Measurements from ENCODE around the gene MAEA. TPM values are rescaled to one million over a fixed set of nuclear protein-coding genes. Genes with fewer than 3 reads are reported as not detected.

The MAEA gene
- total and polyA plus RNA-seq, 10 of the 15 experiments (the other 5 are each of a cell fraction or from before 2014, with no cell fraction given): 3.6 to 67.1 (median 54.6) TPM

DNA sequence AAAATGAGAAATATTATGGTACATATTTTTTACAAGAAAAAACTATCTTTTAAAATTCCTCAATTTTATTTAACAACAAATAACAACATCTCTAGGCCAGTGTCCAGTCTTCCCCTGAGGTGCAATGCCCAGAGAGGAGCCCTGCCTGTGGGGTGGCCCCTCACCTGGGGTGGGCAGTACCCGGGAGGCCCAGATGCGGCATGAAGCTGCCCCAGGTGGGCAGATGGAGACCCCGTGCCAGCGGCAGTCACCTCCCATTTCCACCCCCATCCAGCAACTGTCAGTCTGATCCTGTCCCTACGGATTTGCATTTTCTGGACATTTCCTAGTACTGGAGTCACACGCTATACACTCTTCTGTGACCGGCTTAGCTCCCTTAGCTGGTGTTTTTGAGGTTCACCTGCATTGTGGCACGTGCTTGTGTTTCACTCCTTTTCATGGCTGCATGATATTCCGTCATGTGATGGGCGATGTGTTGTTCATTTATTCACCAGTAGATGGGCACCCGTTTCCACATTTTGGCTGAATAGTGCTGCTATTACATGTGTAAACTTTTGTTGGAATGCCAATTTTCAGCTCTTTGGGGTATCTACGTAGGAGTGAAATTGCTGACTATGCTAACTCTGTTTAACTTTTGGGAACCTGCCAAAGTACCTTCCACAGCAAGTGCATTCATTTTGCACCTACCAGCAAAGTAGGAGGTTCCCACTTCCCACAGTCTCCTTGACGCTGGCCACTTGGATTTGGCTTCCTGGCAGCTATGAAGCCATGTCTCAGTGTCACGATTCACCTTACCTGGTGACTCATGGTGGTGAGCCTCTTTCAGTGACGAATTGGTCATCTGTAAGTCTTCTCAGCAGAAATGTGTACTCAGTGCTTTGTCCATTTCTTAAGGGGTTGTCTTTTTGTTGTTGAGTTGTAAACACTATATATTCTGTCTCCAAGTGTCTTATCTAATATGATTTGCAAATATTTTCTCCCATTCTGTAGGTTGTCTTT, 11.7 kb upstream of the MAEA start:
- CTCF ChIA-PET: interaction anchor here (1.0 to 1.1 kb wide), 2 partner anchors 10 to 147 kb away, joined by 3 to 4 read pairs; no protein-coding TSS in a partner anchor
- no peak for TF ChIP-seq ZBTB40 (IDR thresholded peaks at IDR 0.05; ENCODE audit: borderline replicate concordance)
- TF ChIP-seq ATF7 (IDR thresholded peaks at IDR 0.05; ENCODE audit: low read depth): no peak
- TF ChIP-seq ZNF592 (IDR thresholded peaks at IDR 0.05): no peak
- TF ChIP-seq ESRRA (IDR thresholded peaks at IDR 0.05; ENCODE audit: low read length): no peak
- no peak for TF ChIP-seq LARP7 (IDR thresholded peaks at IDR 0.05)
- TF ChIP-seq BHLHE40 (IDR thresholded peaks at IDR 0.05; ENCODE audit: borderline replicate concordance in 1 of 2, low read depth in 2 of 2, low read length in 1 of 2): no peak
- TF ChIP-seq, protein P1, sequence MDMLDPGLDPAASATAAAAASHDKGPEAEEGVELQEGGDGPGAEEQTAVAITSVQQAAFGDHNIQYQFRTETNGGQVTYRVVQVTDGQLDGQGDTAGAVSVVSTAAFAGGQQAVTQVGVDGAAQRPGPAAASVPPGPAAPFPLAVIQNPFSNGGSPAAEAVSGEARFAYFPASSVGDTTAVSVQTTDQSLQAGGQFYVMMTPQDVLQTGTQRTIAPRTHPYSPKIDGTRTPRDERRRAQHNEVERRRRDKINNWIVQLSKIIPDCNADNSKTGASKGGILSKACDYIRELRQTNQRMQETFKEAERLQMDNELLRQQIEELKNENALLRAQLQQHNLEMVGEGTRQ (IDR thresholded peaks at IDR 0.05; ENCODE audit: borderline replicate concordance, low read depth, low read length): no peak
- no peak for TF ChIP-seq GATAD2B (conservative IDR thresholded peaks at IDR 0.05; ENCODE audit: low read depth)
- TF ChIP-seq, protein P2, sequence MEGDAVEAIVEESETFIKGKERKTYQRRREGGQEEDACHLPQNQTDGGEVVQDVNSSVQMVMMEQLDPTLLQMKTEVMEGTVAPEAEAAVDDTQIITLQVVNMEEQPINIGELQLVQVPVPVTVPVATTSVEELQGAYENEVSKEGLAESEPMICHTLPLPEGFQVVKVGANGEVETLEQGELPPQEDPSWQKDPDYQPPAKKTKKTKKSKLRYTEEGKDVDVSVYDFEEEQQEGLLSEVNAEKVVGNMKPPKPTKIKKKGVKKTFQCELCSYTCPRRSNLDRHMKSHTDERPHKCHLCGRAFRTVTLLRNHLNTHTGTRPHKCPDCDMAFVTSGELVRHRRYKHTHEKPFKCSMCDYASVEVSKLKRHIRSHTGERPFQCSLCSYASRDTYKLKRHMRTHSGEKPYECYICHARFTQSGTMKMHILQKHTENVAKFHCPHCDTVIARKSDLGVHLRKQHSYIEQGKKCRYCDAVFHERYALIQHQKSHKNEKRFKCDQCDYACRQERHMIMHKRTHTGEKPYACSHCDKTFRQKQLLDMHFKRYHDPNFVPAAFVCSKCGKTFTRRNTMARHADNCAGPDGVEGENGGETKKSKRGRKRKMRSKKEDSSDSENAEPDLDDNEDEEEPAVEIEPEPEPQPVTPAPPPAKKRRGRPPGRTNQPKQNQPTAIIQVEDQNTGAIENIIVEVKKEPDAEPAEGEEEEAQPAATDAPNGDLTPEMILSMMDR (IDR thresholded peaks at IDR 0.05 in 2 of 3, conservative IDR thresholded peaks at IDR 0.05 in 1 of 3; ENCODE audit: control insufficient read depth in 2 of 3, extremely low read depth in 1 of 3, insufficient read depth in 1 of 3, low read depth in 3 of 3, low read length in 3 of 3): no peak
- TF ChIP-seq POLR2AphosphoS2 (IDR thresholded peaks at IDR 0.05; ENCODE audit: low read depth, low read length): no peak

More for the DNA sequence above, 11.7 kb upstream of the MAEA start:
- no peak overlapping the region for H2AFZ ChIP-seq (ENCODE audit: control insufficient read depth, low read depth, low read length)
- ATAC-seq (no peak), FAIRE-seq (no peak), DNase-seq (ENCODE audit: low read depth, low spot score) (no peak)
- ChIA-PET POLR2A (no interaction called here), SMC1A (ENCODE audit: uncharacterized antibody, unreplicated experiment) (interaction anchor here (0.8 kb wide), 1 partner anchor 10 kb away, joined by 3 read pairs; no protein-coding TSS in a partner anchor), RAD21 (ENCODE audit: unreplicated experiment) (interaction anchor here (1.5 kb wide), 1 partner anchor 10 kb away, joined by 5 read pairs; no protein-coding TSS in a partner anchor)
- in situ Hi-C loops (cut with MboI): no loop called here
- H3K4me3 ChIP-seq: no peak overlapping the region
- H3K4me1 ChIP-seq (ENCODE audit: control insufficient read depth, insufficient read depth, low read length): no peaks in the 10 kb centered on the region
- H3K9me3 ChIP-seq (replicated peaks; ENCODE audit: control insufficient read depth, insufficient read depth, low read length): peaks cover 2% of the 10 kb centered on the region
- H3K27ac ChIP-seq (ENCODE audit: control insufficient read depth, insufficient read depth): no peak overlapping the region
- intact Hi-C loops (cut with micrococcal nuclease; ENCODE audit: unreplicated experiment): no loop called here
- no peak overlapping the region for H3K4me2 ChIP-seq (ENCODE audit: control insufficient read depth, insufficient read depth)
- H3K36me3 ChIP-seq (ENCODE audit: control insufficient read depth in 2 of 2, insufficient read depth in 2 of 2, low read length in 1 of 2): no peaks in the 10 kb centered on the region
- no peaks in the 10 kb centered on the region for H3K27me3 ChIP-seq (replicated peaks in 1 of 2; ENCODE audit: control insufficient read depth in 2 of 2, insufficient read depth in 2 of 2, low read length in 1 of 2)
- no peaks in the 10 kb centered on the region for H3K79me2 ChIP-seq (ENCODE audit: control insufficient read depth, insufficient read depth, low read length)
- H3K9ac ChIP-seq (ENCODE audit: control insufficient read depth, insufficient read depth, low read length): no peak overlapping the region
- no TSS peak for BruUV-seq (replicated peaks)
- no peaks in the 10 kb centered on the region for H4K20me1 ChIP-seq (ENCODE audit: control insufficient read depth, insufficient read depth)
- 56% methylated on average over 15 of the region's 15 CpGs for WGBS (ENCODE audit: insufficient coverage, insufficient replicate concordance, low lambda C conversion rate, missing lambda C conversion rate)

Data from GM12878 (cell line).